ENCODE measurements around the gene FBH1. TPM values are rescaled to one million over a fixed set of nuclear protein-coding genes. Genes with fewer than 3 reads are reported as not detected.

The FBH1 gene
- total RNA-seq, 1 donor from 2014 or later, result 76.6 TPM

DNA sequence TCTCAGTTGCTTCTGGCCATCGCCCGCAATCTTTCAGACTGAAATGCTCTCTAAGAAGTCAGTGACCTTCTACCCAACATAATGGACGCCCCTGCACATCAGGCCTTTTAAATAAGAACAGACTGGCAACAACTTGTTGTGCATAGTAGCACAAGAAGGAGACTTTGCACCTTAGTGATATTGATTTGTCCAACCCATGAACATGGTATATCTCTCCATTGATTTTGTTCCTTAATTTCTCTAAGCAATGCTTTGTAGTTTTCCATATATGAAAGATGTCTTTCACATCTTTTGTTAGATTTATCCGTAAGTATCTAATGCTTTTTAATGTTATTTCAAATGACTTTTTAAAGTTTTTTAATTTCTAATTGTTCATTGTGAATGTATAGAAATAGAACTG, 83.0 kb downstream of the FBH1 start:
- Mint-ChIP-seq H3K27ac (no peak overlapping the region), H3K36me3 (no peaks in the 10 kb centered on the region), H3K9me3 (no peaks in the 10 kb centered on the region), H3K27me3 (ENCODE audit: low read depth) (peaks cover 49% of the 10 kb centered on the region), H3K4me3 (no peak overlapping the region), H3K4me1 (peaks cover 6% of the 10 kb centered on the region)
- TF ChIP-seq, protein P1, sequence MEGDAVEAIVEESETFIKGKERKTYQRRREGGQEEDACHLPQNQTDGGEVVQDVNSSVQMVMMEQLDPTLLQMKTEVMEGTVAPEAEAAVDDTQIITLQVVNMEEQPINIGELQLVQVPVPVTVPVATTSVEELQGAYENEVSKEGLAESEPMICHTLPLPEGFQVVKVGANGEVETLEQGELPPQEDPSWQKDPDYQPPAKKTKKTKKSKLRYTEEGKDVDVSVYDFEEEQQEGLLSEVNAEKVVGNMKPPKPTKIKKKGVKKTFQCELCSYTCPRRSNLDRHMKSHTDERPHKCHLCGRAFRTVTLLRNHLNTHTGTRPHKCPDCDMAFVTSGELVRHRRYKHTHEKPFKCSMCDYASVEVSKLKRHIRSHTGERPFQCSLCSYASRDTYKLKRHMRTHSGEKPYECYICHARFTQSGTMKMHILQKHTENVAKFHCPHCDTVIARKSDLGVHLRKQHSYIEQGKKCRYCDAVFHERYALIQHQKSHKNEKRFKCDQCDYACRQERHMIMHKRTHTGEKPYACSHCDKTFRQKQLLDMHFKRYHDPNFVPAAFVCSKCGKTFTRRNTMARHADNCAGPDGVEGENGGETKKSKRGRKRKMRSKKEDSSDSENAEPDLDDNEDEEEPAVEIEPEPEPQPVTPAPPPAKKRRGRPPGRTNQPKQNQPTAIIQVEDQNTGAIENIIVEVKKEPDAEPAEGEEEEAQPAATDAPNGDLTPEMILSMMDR (IDR thresholded peaks at IDR 0.05; ENCODE audit: unreplicated experiment), result no peak
- DNase-seq (ENCODE audit: low spot score in 2 of 2, unreplicated experiment in 2 of 2), result no peak

DNA sequence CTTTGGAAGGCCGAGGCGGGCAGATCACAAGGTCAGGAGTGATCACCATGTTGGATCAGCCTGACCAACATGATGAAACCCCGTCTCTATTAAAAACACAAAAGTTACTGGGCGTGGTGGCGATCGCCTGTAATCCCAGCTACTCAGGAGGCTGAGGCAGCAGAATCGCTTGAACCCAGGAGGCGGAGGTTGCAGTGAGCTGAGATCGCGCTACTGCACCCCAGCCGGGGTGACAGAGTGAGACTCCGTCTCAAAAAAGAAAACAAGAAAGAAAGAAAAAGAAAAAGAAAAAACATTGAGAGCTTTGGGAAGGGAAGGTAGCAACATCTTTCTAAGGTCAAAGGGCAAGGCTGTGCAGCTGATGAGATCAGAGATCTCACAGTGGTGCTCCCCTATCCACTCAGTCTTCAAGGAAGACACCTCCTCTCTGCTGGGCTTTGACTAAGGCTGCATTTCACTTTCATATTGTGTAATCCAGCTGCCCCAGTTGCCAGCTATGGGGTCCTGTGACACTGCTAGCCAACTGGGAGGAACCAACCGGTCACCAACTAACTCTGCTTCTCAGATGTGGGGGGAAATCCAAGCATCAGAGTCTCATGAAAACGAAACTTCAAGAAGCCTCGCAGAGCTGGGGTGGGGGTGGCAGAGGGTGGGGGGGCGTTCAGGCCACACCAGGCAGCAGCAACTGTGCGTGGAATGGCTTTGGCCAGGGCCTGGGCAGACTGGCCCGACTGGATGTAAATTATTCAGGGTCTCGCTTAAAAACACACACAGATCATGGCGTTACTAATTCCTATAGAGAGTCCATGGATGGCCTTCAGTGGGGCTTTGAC, 85.8 kb downstream of the FBH1 start:
- H3K36me3 Mint-ChIP-seq, result no peaks in the 10 kb centered on the region
- peak overlapping the region; percentile 74 for H3K4me3 Mint-ChIP-seq
- no peaks in the 10 kb centered on the region for H3K9me3 Mint-ChIP-seq
- peaks cover 8% of the 10 kb centered on the region for H3K4me1 Mint-ChIP-seq
- peaks cover 71% of the 10 kb centered on the region for H3K27me3 Mint-ChIP-seq (ENCODE audit: low read depth)
- H3K27ac Mint-ChIP-seq, result no peak overlapping the region
- TF ChIP-seq, protein P1 (IDR thresholded peaks at IDR 0.05; ENCODE audit: unreplicated experiment), result no peak
- no peak for DNase-seq (ENCODE audit: low spot score in 2 of 2, unreplicated experiment in 2 of 2)

DNA sequence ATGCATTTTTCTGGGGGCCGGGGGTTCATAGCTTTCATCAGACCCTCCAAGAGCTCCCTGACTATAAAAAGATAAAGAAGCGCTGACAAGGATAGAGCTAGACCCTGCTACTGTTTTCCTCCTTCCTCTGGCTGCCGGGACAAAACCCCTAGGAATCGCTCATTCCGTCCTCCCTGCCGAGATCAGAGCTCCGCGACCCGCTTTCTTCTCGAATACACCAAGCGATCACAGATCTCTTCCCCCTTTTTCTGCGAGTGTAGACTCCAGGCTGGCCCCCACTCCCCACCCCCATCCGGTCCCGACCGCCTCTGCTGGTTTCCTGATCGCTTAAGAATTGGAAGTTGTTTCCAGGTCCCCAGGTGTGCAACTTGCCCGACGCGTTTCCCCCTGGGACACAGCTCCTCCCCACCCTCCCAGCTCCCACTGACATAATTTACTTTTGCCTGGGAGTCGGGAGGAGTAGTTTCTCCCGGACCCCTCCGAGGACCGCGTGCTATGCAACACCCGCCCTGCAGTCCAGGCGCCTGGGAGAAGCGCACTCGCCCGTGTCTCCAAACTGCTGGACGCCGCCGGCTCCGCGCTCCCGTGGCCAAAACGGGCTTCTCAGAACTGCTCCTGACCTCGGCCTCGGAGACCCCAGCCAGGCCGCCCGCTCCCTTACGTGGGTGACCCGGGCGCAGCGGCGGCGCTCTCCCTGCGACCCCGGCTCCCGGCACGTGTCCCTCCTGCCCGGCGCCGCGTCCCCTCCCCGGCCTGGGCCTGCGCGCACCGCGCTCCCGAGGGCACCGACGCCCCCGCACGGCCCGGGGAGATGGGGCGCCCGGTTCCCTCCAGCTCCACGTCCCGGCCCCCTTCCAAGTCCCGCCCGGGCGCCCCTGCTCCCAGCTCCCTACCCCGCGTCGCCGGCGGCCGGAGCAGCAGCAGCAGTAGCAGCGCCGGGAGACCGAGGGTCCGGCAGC, 86.7 kb downstream of the FBH1 start:
- Mint-ChIP-seq H3K4me1 (peaks cover 8% of the 10 kb centered on the region), H3K27ac (no peak overlapping the region), H3K4me3 (peak overlapping the region; percentile 74), H3K36me3 (no peaks in the 10 kb centered on the region), H3K27me3 (ENCODE audit: low read depth) (peaks cover 74% of the 10 kb centered on the region), H3K9me3 (no peaks in the 10 kb centered on the region)
- TF ChIP-seq, protein P1 (IDR thresholded peaks at IDR 0.05; ENCODE audit: unreplicated experiment), result no peak
- peak in 1 of 2 experiments; percentile 50 for DNase-seq (ENCODE audit: low spot score in 2 of 2, unreplicated experiment in 2 of 2)

DNA sequence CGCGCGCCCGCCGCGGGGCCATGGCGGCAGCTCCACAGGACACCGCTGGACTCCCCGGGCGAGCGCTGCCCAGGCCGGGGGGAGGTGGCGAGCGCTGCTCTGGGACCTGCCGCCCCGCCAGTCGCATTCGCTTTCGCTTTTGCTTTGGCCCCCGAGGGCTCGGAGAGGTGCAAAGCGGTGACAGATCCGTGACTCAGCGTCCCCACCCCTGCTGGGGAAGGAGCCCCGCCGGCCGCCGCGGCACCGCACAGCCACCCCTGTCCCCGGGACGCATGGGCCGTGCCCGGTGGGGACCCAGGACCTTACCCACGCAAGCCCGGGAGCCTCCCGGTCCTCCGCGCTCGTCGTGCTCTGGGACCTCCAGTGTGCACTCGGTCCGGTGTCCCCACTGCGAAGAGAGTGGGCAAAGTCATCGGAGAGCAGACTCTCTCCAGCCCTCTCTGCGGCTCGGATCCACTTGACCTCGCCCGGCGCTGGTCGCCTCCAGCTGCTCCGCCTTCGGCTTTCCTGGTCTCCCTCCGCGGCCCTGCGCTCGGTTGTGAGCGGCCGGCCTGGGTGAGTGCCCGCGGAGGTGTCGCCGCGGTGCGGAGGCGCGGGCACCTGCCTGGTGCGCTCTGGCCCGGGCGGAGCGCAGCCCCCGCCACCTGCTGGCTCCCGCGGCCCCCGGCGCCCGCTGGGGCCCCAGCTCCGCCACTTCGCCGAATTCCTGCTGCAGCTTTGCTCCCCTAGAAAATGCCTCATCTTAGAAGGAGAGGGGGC, 87.6 kb downstream of the FBH1 start, which contains the start of gene IL15RA:
TSS of gene IL15RA (minus strand) at position 73 of the 759 bp plus-strand sequence. CDS start at position 22, 51 bp downstream.
- H3K27ac Mint-ChIP-seq, result no peak within 1 kb of the TSS
- TF ChIP-seq, protein P1 (IDR thresholded peaks at IDR 0.05; ENCODE audit: unreplicated experiment), result no peak

DNA sequence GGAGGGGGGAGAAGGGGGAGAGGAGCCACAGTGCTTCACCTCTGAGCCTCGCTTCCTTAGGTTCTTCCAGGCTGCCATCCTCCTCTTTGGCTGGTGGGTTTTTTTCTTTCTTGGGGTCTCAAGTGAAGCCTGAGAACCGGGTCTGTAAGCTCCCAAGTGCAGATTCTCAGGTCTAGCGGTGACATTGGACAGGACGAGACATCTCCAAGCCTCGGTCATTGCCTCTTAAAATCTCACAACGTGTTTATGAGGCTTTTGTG, 88.1 kb downstream of the FBH1 start:
- Mint-ChIP-seq H3K4me3 (peak overlapping the region; percentile 73), H3K36me3 (no peaks in the 10 kb centered on the region), H3K9me3 (no peaks in the 10 kb centered on the region), H3K4me1 (peaks cover 8% of the 10 kb centered on the region), H3K27ac (no peak overlapping the region), H3K27me3 (ENCODE audit: low read depth) (peaks cover 68% of the 10 kb centered on the region)
- DNase-seq (ENCODE audit: low spot score in 2 of 2, unreplicated experiment in 2 of 2), result no peak
- TF ChIP-seq, protein P1 (IDR thresholded peaks at IDR 0.05; ENCODE audit: unreplicated experiment), result no peak

More for the DNA sequence above, 87.6 kb downstream of the FBH1 start, which contains the start of gene IL15RA:
- peak in 1 of 2 experiments; percentile 57 for DNase-seq (ENCODE audit: low spot score in 2 of 2, unreplicated experiment in 2 of 2)
- peaks cover 73% of the 10 kb centered on the region for H3K27me3 Mint-ChIP-seq (ENCODE audit: low read depth)
- peaks cover 8% of the 10 kb centered on the region for H3K4me1 Mint-ChIP-seq
- peak within 1 kb of the TSS; percentile 74 for H3K4me3 Mint-ChIP-seq
- no peaks in the 10 kb centered on the region for H3K9me3 Mint-ChIP-seq
- H3K36me3 Mint-ChIP-seq, result no peaks in the 10 kb centered on the region

Measured in mesothelial cell of epicardium (in vitro differentiated cells).